ENCODE measurements around the gene LGR4.

Gene LGR4

DNA sequence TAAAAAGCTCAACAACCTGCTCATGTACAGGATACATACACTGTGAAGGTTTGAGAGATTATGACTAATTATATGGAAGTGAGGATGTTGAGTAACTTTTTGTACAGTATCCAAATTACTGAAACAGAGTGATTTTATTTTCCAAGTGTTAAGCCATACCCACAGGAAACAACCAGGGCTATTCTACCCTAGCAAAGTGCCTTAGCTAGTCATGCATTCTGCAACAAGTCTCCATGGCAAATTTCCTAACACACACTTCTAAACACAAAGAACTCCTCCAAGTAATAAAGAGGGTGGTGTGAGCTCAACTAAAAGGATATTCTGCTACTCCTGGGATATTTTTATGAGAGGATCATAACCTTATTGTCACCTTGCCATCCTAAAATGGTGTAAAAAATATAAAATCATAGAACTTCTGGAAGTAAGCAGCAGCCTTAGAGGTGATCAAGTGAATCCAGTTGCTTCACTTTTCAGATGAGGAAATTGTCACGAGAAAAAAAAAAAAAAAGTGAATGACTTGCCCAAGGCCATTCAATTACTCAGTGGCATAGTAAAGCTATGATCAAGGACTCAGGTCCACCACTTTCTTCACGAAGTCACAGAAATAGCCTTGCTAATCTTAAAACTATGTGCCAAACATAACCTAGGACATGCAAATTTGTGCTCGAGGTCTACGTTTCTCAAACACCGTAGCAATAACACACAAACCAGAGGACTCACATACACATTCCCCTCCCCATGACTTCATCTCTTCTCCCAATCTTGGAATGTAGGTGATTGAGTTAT is 4.2 kb downstream of the LGR4 start:
- H3K36me3 ChIP-seq (ENCODE audit: control insufficient read depth, low read length): no peaks in the 10 kb centered on the region
- no peaks in the 10 kb centered on the region for H3K79me2 ChIP-seq (ENCODE audit: control insufficient read depth, low read length)
- no peak overlapping the region for H3K4me3 ChIP-seq (ENCODE audit: low read length)
- no peaks in the 10 kb centered on the region for H4K20me1 ChIP-seq (ENCODE audit: control insufficient read depth, insufficient read depth, low read depth, low read length)
- no peak overlapping the region for H3K27ac ChIP-seq (ENCODE audit: low read depth, low read length)
- H3K9me2 ChIP-seq (replicated peaks; ENCODE audit: control insufficient read depth, low read length): no peaks in the 10 kb centered on the region
- H3F3A ChIP-seq (ENCODE audit: control insufficient read depth, insufficient read depth): 0 out of 2 replicates have a peak, but pooled peaks cover 3% of the 10 kb centered on the region
- TF ChIP-seq, protein P1, sequence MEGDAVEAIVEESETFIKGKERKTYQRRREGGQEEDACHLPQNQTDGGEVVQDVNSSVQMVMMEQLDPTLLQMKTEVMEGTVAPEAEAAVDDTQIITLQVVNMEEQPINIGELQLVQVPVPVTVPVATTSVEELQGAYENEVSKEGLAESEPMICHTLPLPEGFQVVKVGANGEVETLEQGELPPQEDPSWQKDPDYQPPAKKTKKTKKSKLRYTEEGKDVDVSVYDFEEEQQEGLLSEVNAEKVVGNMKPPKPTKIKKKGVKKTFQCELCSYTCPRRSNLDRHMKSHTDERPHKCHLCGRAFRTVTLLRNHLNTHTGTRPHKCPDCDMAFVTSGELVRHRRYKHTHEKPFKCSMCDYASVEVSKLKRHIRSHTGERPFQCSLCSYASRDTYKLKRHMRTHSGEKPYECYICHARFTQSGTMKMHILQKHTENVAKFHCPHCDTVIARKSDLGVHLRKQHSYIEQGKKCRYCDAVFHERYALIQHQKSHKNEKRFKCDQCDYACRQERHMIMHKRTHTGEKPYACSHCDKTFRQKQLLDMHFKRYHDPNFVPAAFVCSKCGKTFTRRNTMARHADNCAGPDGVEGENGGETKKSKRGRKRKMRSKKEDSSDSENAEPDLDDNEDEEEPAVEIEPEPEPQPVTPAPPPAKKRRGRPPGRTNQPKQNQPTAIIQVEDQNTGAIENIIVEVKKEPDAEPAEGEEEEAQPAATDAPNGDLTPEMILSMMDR (IDR thresholded peaks at IDR 0.05; ENCODE audit: low read depth, low read length, poor library complexity, severe bottlenecking): no peak
- no peak for TF ChIP-seq EZH2phosphoT487 (IDR thresholded peaks at IDR 0.05; ENCODE audit: borderline replicate concordance, low read length)
- peaks cover 44% of the 10 kb centered on the region for H3K27me3 ChIP-seq (ENCODE audit: control insufficient read depth, low read length)
- no peaks in the 10 kb centered on the region for H3K9me3 ChIP-seq (ENCODE audit: control insufficient read depth, insufficient read depth, low read length)
- H3K4me1 ChIP-seq (ENCODE audit: control insufficient read depth, low read length): peaks cover 7% of the 10 kb centered on the region; the same call in 1 of the 2 replicates
- H3K4me2 ChIP-seq (ENCODE audit: low read length): no peak overlapping the region

DNA sequence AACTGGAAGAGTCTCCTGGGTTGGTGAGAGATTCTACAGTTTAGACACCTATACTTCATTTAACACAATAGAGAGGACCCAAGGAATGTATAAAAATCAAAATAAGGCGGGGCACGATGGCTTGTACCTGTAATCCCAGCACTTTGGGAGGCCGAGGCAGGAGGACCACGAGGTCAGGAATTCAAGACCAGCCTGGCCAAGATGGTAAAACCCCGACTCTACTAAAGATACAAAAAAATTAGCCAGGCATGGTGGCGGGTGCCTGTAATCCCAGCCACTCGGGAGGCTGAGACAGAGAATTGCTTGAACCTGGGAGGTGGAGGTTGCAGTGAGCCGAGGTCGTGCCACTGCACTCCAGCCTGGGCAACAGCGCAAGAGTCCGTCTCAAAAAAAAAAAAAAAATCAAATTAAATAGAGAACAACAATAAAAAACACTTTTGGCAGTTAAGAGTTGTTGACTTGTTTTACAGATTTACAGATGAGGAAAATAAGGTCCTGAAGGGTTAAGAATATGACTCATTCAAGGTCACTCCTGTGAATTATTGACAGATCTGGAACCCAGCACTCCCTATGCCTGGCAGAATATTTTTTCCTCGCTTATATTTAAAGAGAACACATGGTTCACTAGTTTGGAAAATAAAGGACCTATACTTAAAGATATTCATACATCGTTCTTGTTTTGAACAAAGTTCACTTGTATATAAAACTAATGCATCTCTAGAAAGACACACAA is 5.2 kb downstream of the LGR4 start:
- no peaks in the 10 kb centered on the region for H4K20me1 ChIP-seq (ENCODE audit: control insufficient read depth, insufficient read depth, low read depth, low read length)
- TF ChIP-seq, protein P1 (IDR thresholded peaks at IDR 0.05; ENCODE audit: low read depth, low read length, poor library complexity, severe bottlenecking): no peak
- no peak overlapping the region for H3K4me2 ChIP-seq (ENCODE audit: low read length)
- H3K27me3 ChIP-seq (ENCODE audit: control insufficient read depth, low read length): peaks cover 33% of the 10 kb centered on the region
- no peak overlapping the region for H3K4me3 ChIP-seq (ENCODE audit: low read length)
- no peaks in the 10 kb centered on the region for H3F3A ChIP-seq (ENCODE audit: control insufficient read depth, insufficient read depth)
- no peaks in the 10 kb centered on the region for H3K79me2 ChIP-seq (ENCODE audit: control insufficient read depth, low read length)
- no peaks in the 10 kb centered on the region for H3K9me3 ChIP-seq (ENCODE audit: control insufficient read depth, insufficient read depth, low read length)
- H3K27ac ChIP-seq (ENCODE audit: low read depth, low read length): no peak overlapping the region
- peaks cover 3% of the 10 kb centered on the region; the same call in 1 of the 2 replicates for H3K4me1 ChIP-seq (ENCODE audit: control insufficient read depth, low read length)
- H3K36me3 ChIP-seq (ENCODE audit: control insufficient read depth, low read length): no peaks in the 10 kb centered on the region
- H3K9me2 ChIP-seq (replicated peaks; ENCODE audit: control insufficient read depth, low read length): no peaks in the 10 kb centered on the region

DNA sequence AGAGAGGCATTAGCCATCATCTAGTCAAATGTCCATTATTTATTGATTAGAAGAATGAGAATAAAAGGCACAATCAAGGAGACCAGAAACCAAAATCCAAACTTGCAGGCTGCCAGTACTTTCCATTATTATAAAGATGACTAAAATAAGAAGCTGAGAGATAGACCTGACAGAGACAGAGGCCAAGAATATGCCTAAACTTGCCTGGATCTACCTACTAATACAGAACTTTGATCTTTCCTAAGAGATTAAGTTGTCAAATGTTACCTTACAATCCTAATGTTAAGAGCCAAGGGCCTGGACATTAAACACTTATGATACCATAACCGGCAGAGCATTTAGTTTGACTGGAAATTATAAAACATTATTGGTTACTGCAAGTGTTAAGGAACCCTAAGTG is 6.2 kb downstream of the LGR4 start:
- no peak for TF ChIP-seq EZH2phosphoT487 (IDR thresholded peaks at IDR 0.05; ENCODE audit: borderline replicate concordance, low read length)
- TF ChIP-seq, protein P1 (IDR thresholded peaks at IDR 0.05; ENCODE audit: low read depth, low read length, poor library complexity, severe bottlenecking): no peak
- no peaks in the 10 kb centered on the region for H3K9me3 ChIP-seq (ENCODE audit: control insufficient read depth, insufficient read depth, low read length)
- H3K4me2 ChIP-seq (ENCODE audit: low read length): no peak overlapping the region
- H3F3A ChIP-seq (ENCODE audit: control insufficient read depth, insufficient read depth): no peaks in the 10 kb centered on the region
- peaks cover 1% of the 10 kb centered on the region; the same call in 1 of the 2 replicates for H3K4me1 ChIP-seq (ENCODE audit: control insufficient read depth, low read length)
- H3K4me3 ChIP-seq (ENCODE audit: low read length): no peak overlapping the region
- no peaks in the 10 kb centered on the region for H3K9me2 ChIP-seq (replicated peaks; ENCODE audit: control insufficient read depth, low read length)
- no peaks in the 10 kb centered on the region for H3K79me2 ChIP-seq (ENCODE audit: control insufficient read depth, low read length)
- no peaks in the 10 kb centered on the region for H4K20me1 ChIP-seq (ENCODE audit: control insufficient read depth, insufficient read depth, low read depth, low read length)
- H3K27me3 ChIP-seq (ENCODE audit: control insufficient read depth, low read length): peaks cover 27% of the 10 kb centered on the region
- H3K27ac ChIP-seq (ENCODE audit: low read depth, low read length): no peak overlapping the region
- no peaks in the 10 kb centered on the region for H3K36me3 ChIP-seq (ENCODE audit: control insufficient read depth, low read length)

Data from DOHH2 (cell line).